T-cell (primary cell): Measurements from ENCODE around the gene IL9R. TPM values are rescaled to one million over a fixed set of nuclear protein-coding genes. Genes with fewer than 3 reads are reported as not detected.
A peak's percentile ranks its signal among the peaks of the same experiment; 100 is the strongest.

Experiments
- ATAC-seq, 4 experiments: fragments of 200-7000 bp in 3 of 4; fragments of 150-1000 bp in 1 of 4; cut with Tn5 transposase; replicated peaks in 1 of 4; 1 replicate in 3 of 4; 2 replicates in 1 of 4; pipeline ENCODE4 v1.10.0; 2021; ENCODE audit warnings: moderate library complexity in 3 of 4, mild to moderate bottlenecking in 2 of 4, moderate number of reproducible peaks in 1 of 4
- CTCF ChIA-PET, 2 donors: fragments of 300-600 bp; sonication (Branson Sonifier 250); formaldehyde crosslinking; loops; one replicate each; lab custom pipeline; 2022; ENCODE audit warnings: antibody characterized with exemption in 2 of 2; lab: Charles Lee
- POLR2A ChIA-PET, 2 donors: fragments of 300-600 bp; sonication (Branson Sonifier 250); formaldehyde crosslinking; loops; one replicate each; lab custom pipeline; 2022; ENCODE audit warnings: antibody characterized with exemption in 2 of 2; lab: Charles Lee
- DNase-seq, 35 experiments: peaks; one replicate each; pipeline versions ENCODE4 v3.0.0 to v3.0.0-alpha.2; 2013 to 2023
- H3K27ac ChIP-seq: one replicate; pipeline ENCODE4 v1.5.1; 2013; ENCODE audit warnings: low read length
- H3K27me3 ChIP-seq, 2 experiments: replicated peaks in 1 of 2; 1 replicate in 1 of 2; 2 replicates in 1 of 2; pipeline versions ENCODE4 v1.6.1 to v1.7.0; 2013; ENCODE audit warnings: low read length in 1 of 2, mixed read lengths in 1 of 2; ENCODE audit not compliant: control insufficient read depth in 2 of 2, insufficient read depth in 2 of 2; ENCODE audit errors: extremely low read depth in 1 of 2
- H3K36me3 ChIP-seq, 2 donors: 1 replicate in 1 of 2; 2 replicates in 1 of 2; pipeline versions ENCODE4 v1.6.1 to v1.7.0; 2013; ENCODE audit warnings: low read length in 1 of 2; ENCODE audit not compliant: control insufficient read depth in 2 of 2, insufficient read depth in 1 of 2; ENCODE audit errors: extremely low read depth in 1 of 2
- H3K4me1 ChIP-seq, 2 experiments: 1 replicate in 1 of 2; 2 replicates in 1 of 2; pipeline versions ENCODE4 v1.6.1 to v1.7.0; 2013; ENCODE audit warnings: low read length in 2 of 2, mixed read lengths in 1 of 2; ENCODE audit not compliant: insufficient read depth in 2 of 2, control insufficient read depth in 1 of 2; ENCODE audit errors: extremely low read depth in 1 of 2
- H3K4me3 ChIP-seq, 2 donors: 1 replicate in 1 of 2; 2 replicates in 1 of 2; pipeline versions ENCODE4 v1.5.1 to v1.7.0; 2013; ENCODE audit warnings: mild to moderate bottlenecking in 2 of 2, low read length in 1 of 2, moderate library complexity in 1 of 2; ENCODE audit not compliant: control insufficient read depth in 1 of 2; ENCODE audit errors: extremely low read depth in 1 of 2
- H3K9me3 ChIP-seq: 2 replicates; pipeline ENCODE4 v1.7.0; 2013
- H3K27ac Mint-ChIP-seq, 2 donors: one replicate each; pipeline ENCODE4 v1.8.0; 2020 to 2021; ENCODE audit warnings: mild to moderate bottlenecking in 2 of 2, mixed read lengths in 2 of 2
- H3K27me3 Mint-ChIP-seq, 2 donors: one replicate each; pipeline ENCODE4 v1.8.0; 2021 to 2022; ENCODE audit warnings: mixed read lengths in 2 of 2
- H3K36me3 Mint-ChIP-seq: one replicate; pipeline ENCODE4 v1.8.0; 2021; ENCODE audit warnings: mixed read lengths
- H3K4me1 Mint-ChIP-seq, 3 donors: one replicate each; pipeline ENCODE4 v1.8.0; 2020 to 2022; ENCODE audit warnings: mixed read lengths in 3 of 3, mild to moderate bottlenecking in 1 of 3
- H3K4me3 Mint-ChIP-seq, 3 donors: one replicate each; pipeline ENCODE4 v1.8.0; 2020 to 2022; ENCODE audit warnings: mild to moderate bottlenecking in 3 of 3, mixed read lengths in 3 of 3, moderate library complexity in 3 of 3
- H3K9me3 Mint-ChIP-seq, 3 donors: one replicate each; pipeline ENCODE4 v1.8.0; 2020 to 2022; ENCODE audit warnings: mixed read lengths in 3 of 3
- WGBS: methylation state at CpG from one replicate; pipeline ENCODE4 v1.1.5; 2013; ENCODE audit warnings: missing lambda C conversion rate; ENCODE audit not compliant: insufficient coverage; 5-methylcytosine and 5-hydroxymethylcytosine counted together
- total RNA-seq, 35 experiments: library from RNA in 6 of 35; stranded (reverse) in 6 of 35; fragments of 120-200 nt in 1 of 35; gene quantifications; one replicate each; pipeline versions ENCODE4 v1.2.1 to v1.2.4 and lab custom pipeline; 2013 to 2026

Gene IL9R
- total RNA-seq, 5 donors from 2014 or later (not counting 1 experiment from before 2014, with no cell fraction given) = 2.0 to 39.8 (median 15.9) TPM

GRCh38 chrX:155956649-155957048 is 40.8 kb upstream of the IL9R start:
- no peaks in the 10 kb centered on the region for H3K9me3 Mint-ChIP-seq
- H3K4me3 ChIP-seq = no peak overlapping the region
- CTCF ChIA-PET = no interaction called here
- peaks cover 0 to 2% of the 10 kb centered on the region in 2 donors for H3K27me3 Mint-ChIP-seq
- no peak overlapping the region for H3K27ac Mint-ChIP-seq
- H3K36me3 Mint-ChIP-seq = no peaks in the 10 kb centered on the region
- no peak for ATAC-seq
- no peaks in the 10 kb centered on the region for H3K27me3 ChIP-seq
- no peak overlapping the region for H3K27ac ChIP-seq
- H3K36me3 ChIP-seq = peaks cover 0 to 5% of the 10 kb centered on the region in 2 donors
- no peak overlapping the region for H3K4me3 Mint-ChIP-seq
- 50% methylated on average over 1 of the region's 3 CpGs for WGBS
- H3K4me1 ChIP-seq = no peaks in the 10 kb centered on the region
- POLR2A ChIA-PET = no interaction called here
- H3K9me3 ChIP-seq = no peaks in the 10 kb centered on the region
- H3K4me1 Mint-ChIP-seq = no peaks in the 10 kb centered on the region
- DNase-seq = no peak

- H3K36me3 Mint-ChIP-seq = no peaks in the 10 kb centered on the region
- H3K27ac Mint-ChIP-seq = no peak overlapping the region
- ChIA-PET POLR2A (no interaction called here), CTCF (no interaction called here)
- Histone ChIP-seq H3K27me3 (no peaks in the 10 kb centered on the region), H3K27ac (no peak overlapping the region), H3K36me3 (peaks cover 0 to 5% of the 10 kb centered on the region in 2 donors), H3K9me3 (no peaks in the 10 kb centered on the region), H3K4me3 (no peak overlapping the region), H3K4me1 (no peaks in the 10 kb centered on the region)
- no peaks in the 10 kb centered on the region for H3K4me1 Mint-ChIP-seq
- H3K9me3 Mint-ChIP-seq = no peaks in the 10 kb centered on the region
- ATAC-seq = no peak
- H3K4me3 Mint-ChIP-seq = no peak overlapping the region
- DNase-seq = no peak
- H3K27me3 Mint-ChIP-seq = peaks cover 0 to 5% of the 10 kb centered on the region in 2 donors
- WGBS = no CpG with 5 or more reads among the region's 7 CpGs
These were observed 39.7 kb upstream of the IL9R start for GRCh38 chrX:155957843-155958242.

DNA sequence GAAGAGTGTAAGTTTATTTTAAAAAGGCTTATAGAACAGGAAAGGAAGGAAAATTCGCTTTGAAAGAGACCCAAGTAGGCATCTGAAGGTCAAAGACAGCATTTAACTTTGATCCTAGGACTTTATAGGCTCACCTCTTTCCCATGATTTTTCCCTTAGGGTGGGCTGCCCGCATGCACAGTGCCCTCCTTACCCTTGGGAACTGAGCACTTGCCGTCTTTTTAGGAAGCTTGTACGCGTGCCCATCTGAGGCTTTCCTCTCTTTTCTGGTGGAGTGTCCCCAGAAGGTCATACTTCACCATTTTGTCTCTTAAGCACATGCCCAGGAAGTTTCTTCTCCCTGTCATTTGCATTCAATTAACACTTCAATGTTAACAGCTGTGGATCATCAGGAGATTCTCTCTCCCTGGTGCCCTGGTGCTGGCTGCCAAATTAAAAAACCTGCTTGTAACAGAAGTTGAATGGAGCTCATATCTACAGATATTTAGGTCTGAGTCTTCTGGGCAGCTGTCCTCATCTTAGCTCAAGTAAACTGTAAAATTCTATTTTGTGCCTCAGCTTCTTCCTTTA is 38.4 kb upstream of the IL9R start:
- Mint-ChIP-seq H3K36me3 (no peaks in the 10 kb centered on the region), H3K9me3 (peaks cover 4 to 6% (median 5%) of the 10 kb centered on the region in 3 donors)
- CTCF ChIA-PET = no interaction called here

DNA sequence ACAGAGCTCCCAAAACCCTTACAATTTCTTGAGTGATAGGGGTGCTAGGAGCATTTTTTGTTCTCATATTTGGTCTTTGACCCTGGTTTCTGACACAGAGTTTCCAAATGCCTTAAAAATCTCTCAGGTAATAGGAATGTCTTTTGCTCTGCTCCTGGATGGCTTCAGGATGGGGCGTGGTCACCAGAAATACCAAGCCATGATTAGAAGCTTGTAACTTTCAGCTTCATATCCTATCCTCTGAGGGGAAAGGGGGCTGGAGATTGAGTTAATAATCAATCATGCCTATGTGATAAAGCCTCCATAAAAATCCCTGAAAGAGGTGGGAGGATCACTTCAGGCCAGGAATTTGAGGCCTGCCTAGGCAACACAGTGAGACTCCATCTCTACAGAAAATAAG is 34.6 kb upstream of the IL9R start:
- Histone ChIP-seq H3K4me3 (no peak overlapping the region), H3K36me3 (no peaks in the 10 kb centered on the region), H3K9me3 (no peaks in the 10 kb centered on the region), H3K27ac (no peak overlapping the region), H3K4me1 (no peaks in the 10 kb centered on the region), H3K27me3 (no peaks in the 10 kb centered on the region)
- Mint-ChIP-seq H3K4me3 (no peak overlapping the region), H3K4me1 (no peaks in the 10 kb centered on the region), H3K9me3 (peaks cover 4 to 14% (median 7%) of the 10 kb centered on the region in 3 donors), H3K36me3 (no peaks in the 10 kb centered on the region), H3K27ac (no peak overlapping the region), H3K27me3 (peaks cover 4 to 15% of the 10 kb centered on the region in 2 donors)
- no peak for DNase-seq
- WGBS = no CpG with 5 or more reads among the region's 1 CpG
- no peak for ATAC-seq
- CTCF ChIA-PET = no interaction called here
- POLR2A ChIA-PET = no interaction called here

More for the DNA sequence above, 38.4 kb upstream of the IL9R start:
- Histone ChIP-seq H3K4me3 (no peak overlapping the region), H3K27me3 (no peaks in the 10 kb centered on the region), H3K9me3 (no peaks in the 10 kb centered on the region), H3K27ac (no peak overlapping the region), H3K4me1 (no peaks in the 10 kb centered on the region), H3K36me3 (peaks cover 0 to 5% of the 10 kb centered on the region in 2 donors)
- peaks cover 0 to 5% of the 10 kb centered on the region in 2 donors for H3K27me3 Mint-ChIP-seq
- POLR2A ChIA-PET = no interaction called here
- H3K4me1 Mint-ChIP-seq = no peaks in the 10 kb centered on the region
- no peak for DNase-seq
- no peak overlapping the region for H3K4me3 Mint-ChIP-seq
- no peak for ATAC-seq
- no peak overlapping the region for H3K27ac Mint-ChIP-seq
- 71% methylated on average over 5 of the region's 5 CpGs for WGBS

- Mint-ChIP-seq H3K9me3 (peaks cover 12 to 32% (median 19%) of the 10 kb centered on the region in 3 donors), H3K27ac (no peak overlapping the region), H3K4me3 (no peak overlapping the region), H3K27me3 (peaks cover 6 to 34% of the 10 kb centered on the region in 2 donors), H3K36me3 (no peaks in the 10 kb centered on the region), H3K4me1 (peaks cover 0 to 8% (median 0%) of the 10 kb centered on the region in 3 donors)
- H3K27me3 ChIP-seq = peaks cover 0 to 7% of the 10 kb centered on the region in 2 experiments
- no peaks in the 10 kb centered on the region for H3K4me1 ChIP-seq
- ChIA-PET POLR2A (no interaction called here), CTCF (no interaction called here)
- no peak overlapping the region for H3K27ac ChIP-seq
- WGBS = no CpG with 5 or more reads among the region's 8 CpGs
- H3K4me3 ChIP-seq = no peak overlapping the region
- peak; percentile 43 to 59 (median 52) for ATAC-seq
- no peaks in the 10 kb centered on the region for H3K9me3 ChIP-seq
- no peaks in the 10 kb centered on the region for H3K36me3 ChIP-seq
- peak in 14 of 35 experiments; percentile 2 to 52 (median 5) for DNase-seq
These were observed 30.6 kb upstream of the IL9R start for GRCh38 chrX:155966876-155967275.

GRCh38 chrX:155967653-155968325 is 29.7 kb upstream of the IL9R start:
- H3K9me3 Mint-ChIP-seq = peaks cover 12 to 32% (median 19%) of the 10 kb centered on the region in 3 donors
- H3K36me3 Mint-ChIP-seq = no peaks in the 10 kb centered on the region
- 20% methylated on average over 2 of the region's 3 CpGs for WGBS
- ChIA-PET POLR2A (no interaction called here), CTCF (no interaction called here)
- DNase-seq = no peak
- H3K27me3 ChIP-seq = peaks cover 0 to 7% of the 10 kb centered on the region in 2 experiments
- no peaks in the 10 kb centered on the region for H3K36me3 ChIP-seq
- no peak overlapping the region for H3K27ac Mint-ChIP-seq
- H3K9me3 ChIP-seq = no peaks in the 10 kb centered on the region
- ATAC-seq = no peak
- H3K4me3 Mint-ChIP-seq = no peak overlapping the region
- H3K4me3 ChIP-seq = no peak overlapping the region
- H3K27me3 Mint-ChIP-seq = peaks cover 8 to 35% of the 10 kb centered on the region in 2 donors
- H3K4me1 Mint-ChIP-seq = peaks cover 0 to 8% (median 0%) of the 10 kb centered on the region in 3 donors
- H3K4me1 ChIP-seq = no peaks in the 10 kb centered on the region
- H3K27ac ChIP-seq = no peak overlapping the region
